Uterine smooth muscle cell (primary cell): ENCODE data around the gene ASPM. TPM values are rescaled to one million over a fixed set of nuclear protein-coding genes. Genes with fewer than 3 reads are reported as not detected.

Experiments
- total RNA-seq: library from RNA; depleted of rRNA; stranded (reverse); fragments of >200 nt; gene quantifications from 2 replicates; pipeline ENCODE4 v1.2.3, GENCODE V29; 2014

ASPM gene
- 25.4 and 108 TPM in 2 replicates for total RNA-seq

GRCh38 chr1:197146101-197147095 lies at the start of gene ASPM:
Gene ASPM, minus strand, starts transcription at chr1:197146669. Its CDS starts 232 bp downstream, at chr1:197146437.

GRCh38 chr1:197066719-197067456 lies 79.6 kb downstream of the ASPM start, which contains the start of gene F13B:
Gene F13B, minus strand, starts transcription at chr1:197067260. Its CDS starts 37 bp downstream, at chr1:197067223.

Other genes starting within 250 kb of the ASPM start
- gene CFHR2, start 202.9 kb downstream of the ASPM start, total RNA-seq: not detected in 2 replicates
- not detected in 2 replicates for gene CFHR5, start 169.1 kb downstream of the ASPM start, total RNA-seq
- gene F13B, start 79.4 kb downstream of the ASPM start, total RNA-seq: not detected in 2 replicates
- 21.6 and 24.9 TPM in 2 replicates for gene ZBTB41, start 54.6 kb upstream of the ASPM start, total RNA-seq
- gene CRB1, start 121.6 kb upstream of the ASPM start, total RNA-seq: 0.11 and 0.37 TPM in 2 replicates